GM18499 (cell line): ENCODE measurements around the gene RESF1.
"Not testable (repeated sequence)": the region's sequence is repeated elsewhere in the genome, so short reads cannot be mapped to it uniquely, and the experiment has no call there.

Experiments
- ATAC-seq: cut with Tn5 transposase; IDR thresholded peaks from one replicate; pipeline ENCODE4 v1.9.1; 2021; ENCODE audit warnings: moderate number of reproducible peaks; ENCODE audit not compliant: insufficient read depth, unreplicated experiment

RESF1 gene

GRCh38 chr12:31959161-31959700 is at the start of gene RESF1:
Gene RESF1 (plus strand): TSS chr12:31959415. CDS start chr12:31980956, 21,541 bp downstream.
- ATAC-seq: peak; percentile 66

GRCh38 chr12:31914927-31915326 is 44.3 kb upstream of the RESF1 start:
- ATAC-seq: no peak

- no peak for ATAC-seq
Measured at GRCh38 chr12:31915446-31915845, 43.8 kb upstream of the RESF1 start.

GRCh38 chr12:31922341-31923062 is 36.7 kb upstream of the RESF1 start:
- ATAC-seq: no peak

- no peak for ATAC-seq
Measured at GRCh38 chr12:31923063-31923412, 36.2 kb upstream of the RESF1 start.

- ATAC-seq: no peak
Measured at GRCh38 chr12:31928246-31929026, 30.8 kb upstream of the RESF1 start.

GRCh38 chr12:31929027-31929526 is 30.1 kb upstream of the RESF1 start:
- ATAC-seq: no peak

- ATAC-seq: no peak
Measured at GRCh38 chr12:31931796-31932715, 27.2 kb upstream of the RESF1 start.

- no peak for ATAC-seq
Measured at GRCh38 chr12:31944299-31944698, 14.9 kb upstream of the RESF1 start.

GRCh38 chr12:31947971-31948370 is 11.2 kb upstream of the RESF1 start:
- no peak for ATAC-seq

GRCh38 chr12:31948697-31949359 is 10.4 kb upstream of the RESF1 start:
- not testable (repeated sequence) for ATAC-seq

- no peak for ATAC-seq
Measured at GRCh38 chr12:31950088-31950487, 9.1 kb upstream of the RESF1 start.

- ATAC-seq: no peak
Measured at GRCh38 chr12:31950492-31950891, 8.7 kb upstream of the RESF1 start.

- no peak for ATAC-seq
Measured at GRCh38 chr12:31951008-31951407, 8.2 kb upstream of the RESF1 start.

- no peak for ATAC-seq
Measured at GRCh38 chr12:31951939-31952338, 7.3 kb upstream of the RESF1 start.

GRCh38 chr12:31952418-31952817 is 6.8 kb upstream of the RESF1 start:
- ATAC-seq: no peak

- ATAC-seq: no peak
Measured at GRCh38 chr12:31954925-31955858, 4.0 kb upstream of the RESF1 start.

- no peak for ATAC-seq
Measured at GRCh38 chr12:31958569-31959160, 550 bp upstream of the RESF1 start.
